Measurements from ENCODE around the gene STOML1.

DNA sequence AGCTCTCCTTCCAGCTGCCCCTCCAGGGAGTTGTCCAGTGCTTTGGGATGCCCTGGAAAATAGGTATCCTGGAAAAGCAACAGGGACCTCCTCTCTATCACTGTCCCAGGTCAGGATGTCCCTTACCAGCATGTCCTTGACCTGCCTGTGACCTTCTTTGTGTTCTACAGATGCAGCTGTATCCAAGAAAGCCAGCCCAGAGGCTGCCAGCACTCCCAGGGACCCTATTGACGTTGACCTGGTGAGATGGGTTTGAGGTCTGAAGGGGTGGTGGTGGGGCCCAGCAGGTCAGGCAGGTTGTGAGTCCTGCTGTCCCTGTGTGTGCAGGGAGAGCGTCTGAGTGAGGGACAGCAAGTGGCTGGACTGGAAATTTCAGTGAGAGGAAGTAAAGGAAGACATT lies 32.6 kb upstream of the STOML1 start:
- TF ChIP-seq EZH2 (IDR thresholded peaks at IDR 0.05; ENCODE audit: low read depth, unreplicated experiment) (no peak), CREB1 (CRISPR knock-in tag; IDR thresholded peaks at IDR 0.05; ENCODE audit: low read depth) (no peak), POLR2AphosphoS5 (IDR thresholded peaks at IDR 0.05; ENCODE audit: low read depth) (no peak), JUNB (IDR thresholded peaks at IDR 0.05; ENCODE audit: unreplicated experiment) (no peak)
- TF ChIP-seq, protein P1, sequence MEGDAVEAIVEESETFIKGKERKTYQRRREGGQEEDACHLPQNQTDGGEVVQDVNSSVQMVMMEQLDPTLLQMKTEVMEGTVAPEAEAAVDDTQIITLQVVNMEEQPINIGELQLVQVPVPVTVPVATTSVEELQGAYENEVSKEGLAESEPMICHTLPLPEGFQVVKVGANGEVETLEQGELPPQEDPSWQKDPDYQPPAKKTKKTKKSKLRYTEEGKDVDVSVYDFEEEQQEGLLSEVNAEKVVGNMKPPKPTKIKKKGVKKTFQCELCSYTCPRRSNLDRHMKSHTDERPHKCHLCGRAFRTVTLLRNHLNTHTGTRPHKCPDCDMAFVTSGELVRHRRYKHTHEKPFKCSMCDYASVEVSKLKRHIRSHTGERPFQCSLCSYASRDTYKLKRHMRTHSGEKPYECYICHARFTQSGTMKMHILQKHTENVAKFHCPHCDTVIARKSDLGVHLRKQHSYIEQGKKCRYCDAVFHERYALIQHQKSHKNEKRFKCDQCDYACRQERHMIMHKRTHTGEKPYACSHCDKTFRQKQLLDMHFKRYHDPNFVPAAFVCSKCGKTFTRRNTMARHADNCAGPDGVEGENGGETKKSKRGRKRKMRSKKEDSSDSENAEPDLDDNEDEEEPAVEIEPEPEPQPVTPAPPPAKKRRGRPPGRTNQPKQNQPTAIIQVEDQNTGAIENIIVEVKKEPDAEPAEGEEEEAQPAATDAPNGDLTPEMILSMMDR (conservative IDR thresholded peaks at IDR 0.05; ENCODE audit: low read depth in 2 of 2): no peak
- TF ChIP-seq, protein P2, sequence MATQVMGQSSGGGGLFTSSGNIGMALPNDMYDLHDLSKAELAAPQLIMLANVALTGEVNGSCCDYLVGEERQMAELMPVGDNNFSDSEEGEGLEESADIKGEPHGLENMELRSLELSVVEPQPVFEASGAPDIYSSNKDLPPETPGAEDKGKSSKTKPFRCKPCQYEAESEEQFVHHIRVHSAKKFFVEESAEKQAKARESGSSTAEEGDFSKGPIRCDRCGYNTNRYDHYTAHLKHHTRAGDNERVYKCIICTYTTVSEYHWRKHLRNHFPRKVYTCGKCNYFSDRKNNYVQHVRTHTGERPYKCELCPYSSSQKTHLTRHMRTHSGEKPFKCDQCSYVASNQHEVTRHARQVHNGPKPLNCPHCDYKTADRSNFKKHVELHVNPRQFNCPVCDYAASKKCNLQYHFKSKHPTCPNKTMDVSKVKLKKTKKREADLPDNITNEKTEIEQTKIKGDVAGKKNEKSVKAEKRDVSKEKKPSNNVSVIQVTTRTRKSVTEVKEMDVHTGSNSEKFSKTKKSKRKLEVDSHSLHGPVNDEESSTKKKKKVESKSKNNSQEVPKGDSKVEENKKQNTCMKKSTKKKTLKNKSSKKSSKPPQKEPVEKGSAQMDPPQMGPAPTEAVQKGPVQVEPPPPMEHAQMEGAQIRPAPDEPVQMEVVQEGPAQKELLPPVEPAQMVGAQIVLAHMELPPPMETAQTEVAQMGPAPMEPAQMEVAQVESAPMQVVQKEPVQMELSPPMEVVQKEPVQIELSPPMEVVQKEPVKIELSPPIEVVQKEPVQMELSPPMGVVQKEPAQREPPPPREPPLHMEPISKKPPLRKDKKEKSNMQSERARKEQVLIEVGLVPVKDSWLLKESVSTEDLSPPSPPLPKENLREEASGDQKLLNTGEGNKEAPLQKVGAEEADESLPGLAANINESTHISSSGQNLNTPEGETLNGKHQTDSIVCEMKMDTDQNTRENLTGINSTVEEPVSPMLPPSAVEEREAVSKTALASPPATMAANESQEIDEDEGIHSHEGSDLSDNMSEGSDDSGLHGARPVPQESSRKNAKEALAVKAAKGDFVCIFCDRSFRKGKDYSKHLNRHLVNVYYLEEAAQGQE (IDR thresholded peaks at IDR 0.05; ENCODE audit: unreplicated experiment): no peak
